ENCODE data around the gene KRTAP5-2. TPM values are rescaled to one million over a fixed set of nuclear protein-coding genes. Genes with fewer than 3 reads are reported as not detected.
A peak's percentile ranks its signal among the peaks of the same experiment; 100 is the strongest.
"Not testable (repeated sequence)": the region's sequence is repeated elsewhere in the genome, so short reads cannot be mapped to it uniquely, and the experiment has no call there.

KRTAP5-2 gene
- total RNA-seq, 1 experiment from 2014 or later, result not detected

DNA sequence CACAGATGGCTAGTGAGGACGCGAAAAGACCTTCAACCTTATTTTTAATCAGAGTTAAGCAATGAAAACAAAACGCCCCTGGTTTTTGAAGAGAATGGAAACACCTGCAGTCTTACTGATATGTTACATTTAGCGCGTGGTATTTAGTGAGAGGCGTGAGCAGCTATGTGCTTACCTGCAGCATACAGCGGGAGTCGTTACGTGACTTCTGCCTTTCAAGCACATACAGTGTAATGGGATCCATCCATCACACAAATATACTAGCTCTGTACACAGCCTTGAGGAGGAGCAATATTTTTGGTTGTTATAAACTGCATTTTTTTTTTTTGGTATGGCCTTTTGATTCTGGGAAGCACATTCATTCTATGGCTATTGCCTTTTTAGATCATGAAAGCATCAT lies 5.5 kb downstream of the KRTAP5-2 start:
- H3F3A ChIP-seq (ENCODE audit: low read length, unreplicated experiment), result no peaks in the 10 kb centered on the region
- H3K79me2 ChIP-seq (ENCODE audit: low read length), result no peaks in the 10 kb centered on the region
- 0 out of 2 replicates have a peak, but pooled peaks cover 3% of the 10 kb centered on the region for H3K27me3 ChIP-seq (ENCODE audit: low read length)
- H3K4me2 ChIP-seq (ENCODE audit: low read length), result no peak overlapping the region
- DNase-seq (no peak), ATAC-seq (no peak)
- BruUV-seq (replicated peaks), result no TSS peak
- H3K9me3 ChIP-seq (ENCODE audit: low read length), result no peaks in the 10 kb centered on the region
- CTCF ChIA-PET, result no interaction called here
- peaks cover 5% of the 10 kb centered on the region for H3K4me1 ChIP-seq (ENCODE audit: insufficient read depth, low read length)
- H3K27ac ChIP-seq (ENCODE audit: low read length), result no peak overlapping the region
- no peak overlapping the region for H3K9ac ChIP-seq (ENCODE audit: low read length)
- POLR2A ChIA-PET (ENCODE audit: unreplicated experiment), result no interaction called here
- H2AFZ ChIP-seq (ENCODE audit: low read length), result no peak overlapping the region
- H4K20me1 ChIP-seq (ENCODE audit: low read length), result no peaks in the 10 kb centered on the region
- no peaks in the 10 kb centered on the region for H3K9me2 ChIP-seq (replicated peaks; ENCODE audit: low read length)
- intact Hi-C loops (cut with micrococcal nuclease), result no loop called here
- TF ChIP-seq EZH2phosphoT487 (IDR thresholded peaks at IDR 0.05; ENCODE audit: borderline replicate concordance, low read length) (no peak), EZH2 (IDR thresholded peaks at IDR 0.05; ENCODE audit: low read length, unreplicated experiment) (no peak)
- TF ChIP-seq, protein P1, sequence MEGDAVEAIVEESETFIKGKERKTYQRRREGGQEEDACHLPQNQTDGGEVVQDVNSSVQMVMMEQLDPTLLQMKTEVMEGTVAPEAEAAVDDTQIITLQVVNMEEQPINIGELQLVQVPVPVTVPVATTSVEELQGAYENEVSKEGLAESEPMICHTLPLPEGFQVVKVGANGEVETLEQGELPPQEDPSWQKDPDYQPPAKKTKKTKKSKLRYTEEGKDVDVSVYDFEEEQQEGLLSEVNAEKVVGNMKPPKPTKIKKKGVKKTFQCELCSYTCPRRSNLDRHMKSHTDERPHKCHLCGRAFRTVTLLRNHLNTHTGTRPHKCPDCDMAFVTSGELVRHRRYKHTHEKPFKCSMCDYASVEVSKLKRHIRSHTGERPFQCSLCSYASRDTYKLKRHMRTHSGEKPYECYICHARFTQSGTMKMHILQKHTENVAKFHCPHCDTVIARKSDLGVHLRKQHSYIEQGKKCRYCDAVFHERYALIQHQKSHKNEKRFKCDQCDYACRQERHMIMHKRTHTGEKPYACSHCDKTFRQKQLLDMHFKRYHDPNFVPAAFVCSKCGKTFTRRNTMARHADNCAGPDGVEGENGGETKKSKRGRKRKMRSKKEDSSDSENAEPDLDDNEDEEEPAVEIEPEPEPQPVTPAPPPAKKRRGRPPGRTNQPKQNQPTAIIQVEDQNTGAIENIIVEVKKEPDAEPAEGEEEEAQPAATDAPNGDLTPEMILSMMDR (conservative IDR thresholded peaks at IDR 0.05; ENCODE audit: low read depth, low read length), result no peak
- H3K36me3 ChIP-seq (ENCODE audit: low read depth, low read length), result no peaks in the 10 kb centered on the region
- no peak overlapping the region for H3K4me3 ChIP-seq (ENCODE audit: low read length)

DNA sequence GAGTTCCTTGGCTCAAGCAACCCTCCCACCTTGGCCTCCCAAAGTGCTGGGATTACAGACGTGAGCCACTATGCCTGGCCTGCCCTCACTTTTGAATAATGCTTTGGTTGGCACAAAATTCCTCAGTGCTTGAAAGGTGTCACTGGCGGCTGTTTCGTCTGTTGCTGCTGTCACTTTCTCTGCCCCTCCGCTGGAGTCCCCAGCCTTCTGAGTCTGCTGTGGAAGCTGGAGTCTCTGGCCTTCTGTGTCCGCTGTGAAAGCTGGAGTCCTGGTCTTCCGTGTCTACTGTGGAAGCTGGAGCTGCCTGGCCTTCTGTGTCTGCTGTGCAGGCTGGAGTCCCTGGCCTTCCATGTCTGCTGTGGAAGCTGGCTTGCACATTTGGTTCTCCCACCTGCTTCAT lies 8.1 kb downstream of the KRTAP5-2 start:
- no peaks in the 10 kb centered on the region for H4K20me1 ChIP-seq (ENCODE audit: low read length)
- TF ChIP-seq, protein P1 (conservative IDR thresholded peaks at IDR 0.05; ENCODE audit: low read depth, low read length), result no peak
- TF ChIP-seq EZH2 (IDR thresholded peaks at IDR 0.05; ENCODE audit: low read length, unreplicated experiment) (no peak), EZH2phosphoT487 (IDR thresholded peaks at IDR 0.05; ENCODE audit: borderline replicate concordance, low read length) (no peak)
- POLR2A ChIA-PET (ENCODE audit: unreplicated experiment), result no interaction called here
- peaks cover 5% of the 10 kb centered on the region for H3K4me1 ChIP-seq (ENCODE audit: insufficient read depth, low read length)
- no peaks in the 10 kb centered on the region for H3F3A ChIP-seq (ENCODE audit: low read length, unreplicated experiment)
- H3K36me3 ChIP-seq (ENCODE audit: low read depth, low read length), result no peaks in the 10 kb centered on the region
- H3K4me2 ChIP-seq (ENCODE audit: low read length), result no peak overlapping the region
- DNase-seq (no peak), ATAC-seq (no peak)
- no TSS peak for BruUV-seq (replicated peaks)
- 0 out of 2 replicates have a peak, but pooled peaks cover 3% of the 10 kb centered on the region for H3K27me3 ChIP-seq (ENCODE audit: low read length)
- no peak overlapping the region for H3K4me3 ChIP-seq (ENCODE audit: low read length)
- H3K9me3 ChIP-seq (ENCODE audit: low read length), result no peaks in the 10 kb centered on the region
- no peak overlapping the region for H2AFZ ChIP-seq (ENCODE audit: low read length)
- CTCF ChIA-PET, result no interaction called here
- no peak overlapping the region for H3K9ac ChIP-seq (ENCODE audit: low read length)
- intact Hi-C loops (cut with micrococcal nuclease), result no loop called here
- no peak overlapping the region for H3K27ac ChIP-seq (ENCODE audit: low read length)
- no peaks in the 10 kb centered on the region for H3K9me2 ChIP-seq (replicated peaks; ENCODE audit: low read length)
- no peaks in the 10 kb centered on the region for H3K79me2 ChIP-seq (ENCODE audit: low read length)

DNA sequence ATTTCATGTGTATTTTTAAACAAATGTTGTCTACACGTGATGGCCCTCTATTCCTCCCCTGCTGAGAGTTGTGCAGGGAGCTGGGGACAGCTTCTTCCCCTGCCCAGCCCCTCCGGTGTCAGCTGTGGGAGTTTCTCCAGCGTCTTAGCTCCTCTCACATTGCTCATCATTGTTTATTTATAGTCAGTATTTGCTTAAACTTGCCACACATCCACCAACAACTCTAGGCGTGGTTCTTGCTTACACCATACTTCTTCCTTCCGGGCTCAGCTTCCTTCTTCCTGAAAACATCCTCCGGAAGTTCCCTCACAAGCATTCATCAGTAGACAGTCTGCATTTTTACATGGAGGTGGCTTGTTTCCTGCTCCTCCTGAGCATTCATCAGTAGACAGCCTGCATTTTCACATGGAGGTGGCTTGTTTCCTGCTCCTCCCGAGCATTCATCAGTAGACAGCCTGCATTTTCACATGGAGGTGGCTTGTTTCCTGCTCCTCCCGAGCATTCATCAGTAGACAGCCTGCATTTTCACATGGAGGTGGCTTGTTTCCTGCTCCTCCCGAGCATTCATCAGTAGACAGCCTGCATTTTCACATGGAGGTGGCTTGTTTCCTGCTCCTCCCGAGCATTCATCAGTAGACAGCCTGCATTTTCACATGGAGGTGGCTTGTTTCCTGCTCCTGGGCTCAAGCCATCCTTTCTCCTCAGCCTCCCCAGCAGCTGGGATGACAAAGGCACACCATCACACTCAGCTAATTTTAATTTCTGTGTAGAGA lies 8.7 kb downstream of the KRTAP5-2 start:
- H4K20me1 ChIP-seq (ENCODE audit: low read length); H3K9me3 ChIP-seq (ENCODE audit: low read length); H3K27ac ChIP-seq (ENCODE audit: low read length); H3K79me2 ChIP-seq (ENCODE audit: low read length); intact Hi-C loops (cut with micrococcal nuclease); H3K9me2 ChIP-seq (replicated peaks; ENCODE audit: low read length); H3K4me3 ChIP-seq (ENCODE audit: low read length); H3K27me3 ChIP-seq (ENCODE audit: low read length); H3K36me3 ChIP-seq (ENCODE audit: low read depth, low read length); H3K4me1 ChIP-seq (ENCODE audit: insufficient read depth, low read length); H3K9ac ChIP-seq (ENCODE audit: low read length); BruUV-seq (replicated peaks); H3F3A ChIP-seq (ENCODE audit: low read length, unreplicated experiment): not testable (repeated sequence)
- Histone ChIP-seq H3K4me2 (ENCODE audit: low read length) (peak overlapping the region; percentile 76), H2AFZ (ENCODE audit: low read length) (peak overlapping the region; percentile 31)
- ChIA-PET CTCF (interaction anchor here (0.6 to 1.4 kb wide), 6 partner anchors 15 to 704 kb away, joined by 3 to 9 read pairs (median 7); no protein-coding TSS in a partner anchor), POLR2A (ENCODE audit: unreplicated experiment) (interaction anchor here (0.6 to 0.7 kb wide), 2 partner anchors 41 to 243 kb away, joined by 3 to 16 read pairs; no protein-coding TSS in a partner anchor)
- ATAC-seq, result peak; percentile 99
- DNase-seq, result peak; percentile 75

All from PC-3 (cell line).